OCI-LY7 (cell line): ENCODE data around the gene GNAO1.

ENCODE experiments used
- CTCF ChIP-seq: fragments of 200-600 bp; sonication (generic); conservative IDR thresholded peaks from 2 replicates; pipeline ENCODE4 v1.5.1; 2014; ENCODE audit warnings: mild to moderate bottlenecking, antibody characterized with exemption, low read length, moderate library complexity, mixed read lengths
- EZH2phosphoT487 ChIP-seq: fragments of 200-600 bp; sonication (generic); IDR thresholded peaks from 2 replicates; pipeline ENCODE4 v1.6.1; 2018; ENCODE audit warnings: low read depth, borderline replicate concordance, mild to moderate bottlenecking, mixed run types, antibody characterized with exemption, low read length, moderate library complexity, mixed read lengths

- no peak for TF ChIP-seq EZH2phosphoT487
- no peak for TF ChIP-seq CTCF
Measured at GRCh38 chr16:56204816-56205215, 13.5 kb downstream of the GNAO1 start.
